K562 (cell line): Measurements from ENCODE around the gene PCP4L1. TPM values are rescaled to one million over a fixed set of nuclear protein-coding genes. Genes with fewer than 3 reads are reported as not detected.
"Not testable (repeated sequence)": the region's sequence is repeated elsewhere in the genome, so short reads cannot be mapped to it uniquely, and the experiment has no call there.

Experiments used
- ATF4 ChIP-seq: fragments of 450-650 bp; formaldehyde crosslinking; IDR thresholded peaks from 2 replicates; pipeline ENCODE4 v1.4.0; 2022; ENCODE audit warnings: mild to moderate bottlenecking, moderate library complexity
- CBFA2T2 ChIP-seq: fragments of 450-650 bp; conservative IDR thresholded peaks from 2 replicates; pipeline ENCODE4 v1.6.1; 2017; ENCODE audit warnings: mild to moderate bottlenecking
- CBFA2T3 ChIP-seq: fragments of 450-650 bp; IDR thresholded peaks from 2 replicates; pipeline ENCODE4 v1.6.1; 2017
- FOXO4 ChIP-seq: fragments of 450-650 bp; formaldehyde crosslinking; IDR thresholded peaks from 2 replicates; pipeline ENCODE4 v1.4.0; 2020; ENCODE audit warnings: mild to moderate bottlenecking, moderate library complexity
- ID3 ChIP-seq, 2 experiments: fragments of 250-450 bp in 1 of 2; fragments of 450-650 bp in 1 of 2; sonication (Bioruptor Pico) in 1 of 2; IDR thresholded peaks; 2 replicates each; pipeline versions ENCODE4 v1.6.1 to v1.8.0; 2016 to 2021; ENCODE audit warnings: mild to moderate bottlenecking in 2 of 2, moderate library complexity in 2 of 2, missing compliant biosample characterization in 1 of 2, missing genetic modification characterization in 1 of 2
- NCOR1 ChIP-seq: fragments of 450-650 bp; IDR thresholded peaks from 2 replicates; pipeline ENCODE4 v1.6.1; 2016; ENCODE audit warnings: mild to moderate bottlenecking, moderate library complexity
- TEAD4 ChIP-seq, 2 experiments: sonication (generic) in 1 of 2; formaldehyde crosslinking in 1 of 2; IDR thresholded peaks; 2 replicates each; pipeline versions ENCODE4 v1.6.1 to v1.8.0; 2012 to 2022; ENCODE audit warnings: borderline replicate concordance in 1 of 2, inconsistent platforms in 1 of 2, low read length in 1 of 2, mild to moderate bottlenecking in 1 of 2, missing genetic modification reagents in 1 of 2
- USF1 ChIP-seq: sonication (generic); formaldehyde crosslinking; IDR thresholded peaks from 2 replicates; pipeline ENCODE4 v1.9.0; 2022; ENCODE audit warnings: mild to moderate bottlenecking, missing genetic modification reagents
- YY1 ChIP-seq, 3 experiments: IDR thresholded peaks; 2 replicates each; pipeline ENCODE4 v1.6.1; 2011; ENCODE audit warnings: low read length in 2 of 3, mild to moderate bottlenecking in 2 of 3, moderate library complexity in 2 of 3, borderline replicate concordance in 1 of 3, control low read depth in 1 of 3, low read depth in 1 of 3; ENCODE audit not compliant: insufficient read depth in 3 of 3, insufficient replicate concordance in 2 of 3, control insufficient read depth in 1 of 3, insufficient read length in 1 of 3; ENCODE audit errors: extremely low read depth in 1 of 3
- ZBTB17 ChIP-seq: fragments of 450-650 bp; formaldehyde crosslinking; IDR thresholded peaks from 2 replicates; pipeline ENCODE4 v1.4.0; 2020; ENCODE audit warnings: mild to moderate bottlenecking
- ZBTB7A ChIP-seq: IDR thresholded peaks from 2 replicates; pipeline ENCODE4 v1.6.1; 2011; ENCODE audit warnings: low read depth, mild to moderate bottlenecking, low read length, moderate library complexity, borderline replicate concordance; ENCODE audit not compliant: control insufficient read depth
- ZFX ChIP-seq: sonication (generic); formaldehyde crosslinking; IDR thresholded peaks from 2 replicates; pipeline ENCODE4 v1.8.0; 2022; ENCODE audit warnings: mild to moderate bottlenecking, missing genetic modification reagents, moderate library complexity
- ZNF395 ChIP-seq: fragments of 200-800 bp; sonication (Bioruptor generic); IDR thresholded peaks from 2 replicates; pipeline ENCODE4 v1.6.1; 2017; ENCODE audit warnings: missing genetic modification characterization, missing compliant biosample characterization
- ZNF592 ChIP-seq: fragments of 450-650 bp; IDR thresholded peaks from 2 replicates; pipeline ENCODE4 v1.6.1; 2017; ENCODE audit warnings: antibody characterized with exemption, mild to moderate bottlenecking
- polyA plus RNA-seq, 8 experiments: library from polyadenylated mRNA; depleted of rRNA in 4 of 8; stranded (reverse) in 5 of 8; unstranded in 3 of 8; fragments of >200 nt; fragmentation: Nextera tagmentation in 2 of 8; fragmentation: Illumina TruSeq in 1 of 8; extraction: Ambion mirVana in 2 of 8; extraction: Trizol in 1 of 8; gene quantifications; 2 replicates each; pipeline versions ENCODE4 v1.2.1 to v1.2.3, GENCODE V29; 2011 to 2014; ENCODE audit warnings: inconsistent platforms in 1 of 8, missing spikeins in 1 of 8
- total RNA-seq, 7 experiments: library from RNA; depleted of rRNA in 6 of 7; stranded (reverse); fragments of >200 nt in 6 of 7; fragmentation: Illumina TruSeq in 2 of 7; extraction: Trizol in 2 of 7; gene quantifications; 2 replicates each; pipeline versions ENCODE4 v1.2.1 to v1.2.3, GENCODE V29; 2011 to 2021; ENCODE audit warnings: low replicate concordance in 1 of 7

PCP4L1 gene
- total and polyA plus RNA-seq, 9 of the 15 experiments (the other 6 are each of a cell fraction or from before 2014, with no cell fraction given), result not detected

DNA sequence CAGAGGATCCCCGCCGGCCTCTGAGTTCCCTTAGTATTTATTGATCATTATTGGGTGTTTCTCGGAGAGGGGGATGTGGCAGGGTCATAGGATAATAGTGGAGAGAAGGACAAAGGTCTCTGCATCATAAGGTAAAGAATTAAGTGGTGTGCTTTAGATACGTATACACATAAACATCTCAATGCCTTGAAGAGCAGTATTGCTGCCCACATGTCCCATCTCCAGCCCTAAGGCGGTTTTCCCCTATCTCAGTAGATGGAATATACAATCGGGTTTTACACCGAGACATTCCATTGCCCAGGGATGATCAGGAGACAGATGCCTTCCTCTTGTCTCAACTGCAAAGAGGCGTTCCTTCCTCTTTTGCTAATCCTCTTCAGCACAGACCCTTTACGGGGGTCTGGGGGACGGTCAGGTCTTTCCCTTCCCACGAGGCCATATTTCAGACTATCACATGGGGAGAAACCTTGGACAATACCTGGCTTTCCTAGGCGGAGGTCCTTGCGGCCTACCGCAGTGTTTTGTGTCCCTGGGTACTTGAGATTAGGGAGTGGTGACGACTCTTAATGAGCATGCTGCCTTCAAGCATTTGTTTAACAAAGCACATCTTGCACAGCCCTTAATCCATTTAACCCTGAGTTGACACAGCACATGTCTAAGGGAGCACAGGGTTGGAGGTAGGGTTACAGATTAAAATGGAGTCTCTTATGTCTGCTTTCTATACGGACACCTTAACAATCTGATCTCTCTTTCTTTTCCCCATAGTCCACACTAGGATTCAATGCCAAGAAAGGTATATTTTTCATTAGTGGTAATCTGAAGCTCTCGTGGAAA is 57.5 kb downstream of the PCP4L1 start (continued):
- TF ChIP-seq USF1 (CRISPR knock-in tag) (peak; percentile 48), NCOR1 (0 out of 2 replicates have a peak, but pooled peaks have one; percentile 14), ZFX (CRISPR knock-in tag) (0 out of 2 replicates have a peak, but pooled peaks have one; percentile 11), CBFA2T3 (peak; percentile 71), CBFA2T2 (peak; percentile 50), ATF4 (CRISPR knock-in tag) (peak; percentile 45; the same call in 1 of the 2 replicates), ID3 (tag; IDR thresholded peaks at IDR 0.05) (peak; percentile 81; the same call in 1 of the 2 replicates), YY1 (IDR thresholded peaks at IDR 0.05; ENCODE audit: borderline replicate concordance in 1 of 3, control insufficient read depth in 1 of 3, extremely low read depth in 1 of 3, insufficient read depth in 3 of 3, insufficient read length in 1 of 3, insufficient replicate concordance in 2 of 3, low read depth in 1 of 3, low read length in 2 of 3) (peak in 1 of 3 experiments; percentile 12), FOXO4 (CRISPR knock-in tag) (0 out of 2 replicates have a peak, but pooled peaks have one; percentile 66), ZBTB7A (peak; percentile 50; the same call in 1 of the 2 replicates), TEAD4 (IDR thresholded peaks at IDR 0.05; ENCODE audit: low read length) (peak; percentile 42; the same call in 1 of the 2 replicates), ZBTB17 (CRISPR knock-in tag) (peak; percentile 74; the same call in 1 of the 2 replicates), ZNF592 (peak; percentile 99), ZNF395 (CRISPR knock-in tag) (peak; percentile 64; the same call in 1 of the 2 replicates)
- not testable (repeated sequence) for TF ChIP-seq ID3 (CRISPR knock-in tag; IDR thresholded peaks at IDR 0.05); TEAD4 (CRISPR knock-in tag; IDR thresholded peaks at IDR 0.05; ENCODE audit: borderline replicate concordance)
